A549 (cell line): Measurements from ENCODE around the gene KRT17. TPM values are rescaled to one million over a fixed set of nuclear protein-coding genes. Genes with fewer than 3 reads are reported as not detected.

Experiments
- ATAC-seq, 2 experiments: fragments of 200-7000 bp in 1 of 2; fragments of >200 bp in 1 of 2; cut with Nextera tagmentation in 1 of 2; cut with Tn5 transposase in 1 of 2; 3 replicates each; pipeline versions ENCODE4 v1.8.0 to v1.9.1; 2018 to 2020; ENCODE audit warnings: mild to moderate bottlenecking in 1 of 2, moderate library complexity in 1 of 2
- CTCF ChIA-PET: fragments of 300-600 bp; sonication (Branson Sonifier 250); formaldehyde crosslinking; extraction: SDS; loops from one replicate; lab custom pipeline; 2021; ENCODE audit warnings: antibody characterized with exemption, inconsistent platforms; lab: Yijun Ruan, JAX
- POLR2A ChIA-PET: fragments of 350-600 bp; formaldehyde crosslinking; extraction: SDS; loops from one replicate; lab custom pipeline; 2021; ENCODE audit warnings: antibody characterized with exemption, inconsistent platforms; lab: Yijun Ruan, JAX
- DNase-seq, 2 experiments: peaks; one replicate each; pipeline versions ENCODE4 v3.0.0 to v3.0.0-alpha.2; 2011 to 2016; ENCODE audit warnings: low read depth in 1 of 2, low spot score in 1 of 2
- FAIRE-seq: peaks from 2 replicates; lab custom pipeline; 2011; peaks lifted over from hg19 to GRCh38; lab: Jason Lieb, UNC
- H3K27ac ChIP-seq, 2 experiments: fragments of >200 bp; sonication (Bioruptor Twin); formaldehyde crosslinking; 3 replicates each; pipeline ENCODE4 v1.5.1; 2016 to 2017
- H3K4me1 ChIP-seq: fragments of >200 bp; sonication (Bioruptor Twin); formaldehyde crosslinking; 3 replicates; pipeline ENCODE4 v1.6.1; 2016
- H3K4me2 ChIP-seq: fragments of >200 bp; sonication (Bioruptor Twin); formaldehyde crosslinking; 3 replicates; pipeline ENCODE4 v1.6.1; 2016
- H3K4me3 ChIP-seq: fragments of >200 bp; sonication (Bioruptor Twin); formaldehyde crosslinking; 3 replicates; pipeline ENCODE4 v1.5.1; 2016
- H3K9me3 ChIP-seq: fragments of >200 bp; sonication (Bioruptor Twin); formaldehyde crosslinking; 3 replicates; pipeline ENCODE4 v1.6.1; 2016
- ATOH8 ChIP-seq: fragments of 250-450 bp; sonication (Bioruptor Pico); IDR thresholded peaks from 2 replicates; pipeline ENCODE4 v1.5.0; 2020; ENCODE audit warnings: low read depth, mild to moderate bottlenecking, moderate library complexity
- BCL3 ChIP-seq: fragments of >200 bp; sonication (Bioruptor Twin); formaldehyde crosslinking; IDR thresholded peaks from 3 replicates; pipeline ENCODE4 v1.6.1; 2016
- CBX2 ChIP-seq: fragments of 200-600 bp; sonication (generic); IDR thresholded peaks from 2 replicates; pipeline ENCODE4 v1.6.1; 2016; ENCODE audit warnings: low read depth, mild to moderate bottlenecking, borderline replicate concordance
- CHD2 ChIP-seq: fragments of 150-350 bp; IDR thresholded peaks from 2 replicates; pipeline ENCODE4 v1.6.1; 2014; ENCODE audit warnings: low read length; ENCODE audit not compliant: partially characterized antibody
- EHF ChIP-seq: fragments of 250-450 bp; sonication (Bioruptor Pico); IDR thresholded peaks from 2 replicates; pipeline ENCODE4 v1.5.0; 2020; ENCODE audit warnings: mild to moderate bottlenecking
- EHMT2 ChIP-seq: fragments of 200-600 bp; sonication (generic); IDR thresholded peaks from 2 replicates; pipeline ENCODE4 v1.6.1; 2016; ENCODE audit warnings: antibody characterized with exemption, low read depth, mild to moderate bottlenecking, moderate library complexity
- KDM1A ChIP-seq: fragments of 200-600 bp; sonication (generic); IDR thresholded peaks from 2 replicates; pipeline ENCODE4 v1.6.1; 2016; ENCODE audit warnings: low read depth, mild to moderate bottlenecking
- MYC ChIP-seq: IDR thresholded peaks from 2 replicates; pipeline ENCODE4 v1.6.1; 2012; ENCODE audit warnings: mild to moderate bottlenecking, inconsistent platforms, low read length, improper control_type of control experiment, borderline replicate concordance
- NPAS2 ChIP-seq: fragments of 250-450 bp; sonication (Bioruptor Pico); IDR thresholded peaks from 2 replicates; pipeline ENCODE4 v1.8.0; 2022; ENCODE audit warnings: mild to moderate bottlenecking, moderate library complexity, borderline replicate concordance
- POLR2AphosphoS2 ChIP-seq: conservative IDR thresholded peaks from 2 replicates; pipeline ENCODE4 v1.6.1; 2012; ENCODE audit warnings: low read length, improper control_type of control experiment, inconsistent platforms
- REST ChIP-seq: fragments of 200-600 bp; sonication (generic); IDR thresholded peaks from 2 replicates; pipeline ENCODE4 v1.6.1; 2016; ENCODE audit warnings: antibody characterized with exemption, mild to moderate bottlenecking, moderate library complexity
- ZNF302 ChIP-seq: fragments of 250-450 bp; sonication (Bioruptor Pico); IDR thresholded peaks from 2 replicates; pipeline ENCODE4 v1.9.0; 2021; ENCODE audit warnings: inconsistent platforms, mild to moderate bottlenecking, moderate library complexity
- WGBS: methylation state at CpG from one replicate; pipeline ENCODE4 v1.1.6; 2017; ENCODE audit errors: missing lambda C conversion rate; 5-methylcytosine and 5-hydroxymethylcytosine counted together
- polyA plus RNA-seq, 4 experiments: library from polyadenylated mRNA; depleted of rRNA in 3 of 4; stranded (reverse); fragments of >200 nt; fragmentation: RNase III in 1 of 4; extraction: RNeasy Plus Mini Kit Qiagen cat#74134 plus additional on column Dnase treatment in 1 of 4; gene quantifications; 2 replicates in 3 of 4; 3 replicates in 1 of 4; pipeline ENCODE4 v1.2.3, GENCODE V29; 2011 to 2017

Gene KRT17
- polyA plus RNA-seq, 2 of the 4 experiments (the other 2 are of a cell fraction): 0.43 to 1.2 TPM

GRCh38 chr17:41653421-41653820 lies 29.0 kb upstream of the KRT17 start:
- no peak for ATAC-seq
- Histone ChIP-seq H3K4me2 (no peak overlapping the region), H3K9me3 (no peaks in the 10 kb centered on the region), H3K4me3 (no peak overlapping the region), H3K27ac (peak overlapping the region; percentile 43 to 59; a peak in 4 of 6 replicates), H3K4me1 (peaks cover 43% of the 10 kb centered on the region)
- DNase-seq: no peak
- FAIRE-seq: no peak
- 92% methylated on average over 5 of the region's 5 CpGs for WGBS
- CTCF ChIA-PET: interaction anchor here (0.5 to 20.9 kb wide), 13 partner anchors 11 to 1033 kb away, joined by 3 to 678 read pairs (median 6); partner anchors contain the start of gene KRT9
- no peak for TF ChIP-seq ZNF302 (CRISPR knock-in tag)
- TF ChIP-seq NPAS2 (CRISPR knock-in tag): no peak
- TF ChIP-seq CHD2: no peak
- no peak for TF ChIP-seq KDM1A
- no peak for TF ChIP-seq MYC
- POLR2A ChIA-PET: interaction anchor here (0.9 to 1.4 kb wide), 3 partner anchors 35 to 105 kb away, joined by 3 to 6 read pairs (median 4); no protein-coding TSS in a partner anchor

GRCh38 chr17:41652461-41652970 lies 28.1 kb upstream of the KRT17 start:
- no peaks in the 10 kb centered on the region for H3K9me3 ChIP-seq
- ChIA-PET CTCF (interaction anchor here (0.7 to 20.9 kb wide), 12 partner anchors 11 to 1037 kb away, joined by 3 to 678 read pairs (median 8); partner anchors contain the start of gene KRT9), POLR2A (interaction anchor here (0.7 kb wide), 1 partner anchor 10 kb away, joined by 3 read pairs; no protein-coding TSS in a partner anchor)
- no peak for TF ChIP-seq REST
- no peak for TF ChIP-seq EHMT2
- TF ChIP-seq ATOH8 (CRISPR knock-in tag): no peak
- TF ChIP-seq CBX2: no peak
- no peak for TF ChIP-seq BCL3
- no peak for ATAC-seq
- DNase-seq: no peak
- H3K4me1 ChIP-seq: peaks cover 49% of the 10 kb centered on the region
- peak overlapping the region in 1 of 2 experiments; percentile 2; a peak in 2 of 6 replicates for H3K27ac ChIP-seq
- 83% methylated on average over 4 of the region's 5 CpGs for WGBS
- no peak overlapping the region for H3K4me3 ChIP-seq
- no peak for FAIRE-seq
- H3K4me2 ChIP-seq: no peak overlapping the region

- CTCF ChIA-PET: interaction anchor here (0.6 to 20.9 kb wide), 16 partner anchors 10 to 1036 kb away, joined by 3 to 678 read pairs (median 9); partner anchors contain the start of genes KRT19 and KRT9
- peak overlapping the region; percentile 34 to 60; a peak in 4 of 6 replicates for H3K27ac ChIP-seq
- TF ChIP-seq POLR2AphosphoS2 (no peak), EHF (CRISPR knock-in tag) (0 out of 2 replicates have a peak, but pooled peaks have one; percentile 34)
- TF ChIP-seq, all 56 proteins: peak for 1
- FAIRE-seq (no peak), ATAC-seq (no peak), DNase-seq (peak in 1 of 2 experiments; percentile 56)
- no peak overlapping the region for H3K4me3 ChIP-seq
- POLR2A ChIA-PET: interaction anchor here (0.7 to 0.8 kb wide), 2 partner anchors 11 to 102 kb away, joined by 3 to 4 read pairs; no protein-coding TSS in a partner anchor
- peaks cover 52% of the 10 kb centered on the region for H3K4me1 ChIP-seq
- no peaks in the 10 kb centered on the region for H3K9me3 ChIP-seq
- no peak overlapping the region for H3K4me2 ChIP-seq
- 74% methylated on average over 10 of the region's 13 CpGs for WGBS
Measured at GRCh38 chr17:41651625-41652460, 27.5 kb upstream of the KRT17 start.
